Limb (tissue), 2 donors: ENCODE measurements around the gene PREPL.
"Not testable (repeated sequence)": the region's sequence is repeated elsewhere in the genome, so short reads cannot be mapped to it uniquely, and the experiment has no call there.

Source experiments
- DNase-seq, 2 donors: peaks; one replicate each; pipeline ENCODE4 v3.0.0-alpha.2; 2016; ENCODE audit errors: extremely low spot score in 2 of 2

The PREPL gene

GRCh38 chr2:44361330-44362206 lies at the start of gene PREPL, which contains the start of gene CAMKMT:
TSS of gene PREPL (minus strand) at chr2:44361494. CDS start at chr2:44346342, 15,152 bp downstream.
TSS of gene CAMKMT (plus strand) at chr2:44361947.
- DNase-seq, result peak; percentile 99

DNA sequence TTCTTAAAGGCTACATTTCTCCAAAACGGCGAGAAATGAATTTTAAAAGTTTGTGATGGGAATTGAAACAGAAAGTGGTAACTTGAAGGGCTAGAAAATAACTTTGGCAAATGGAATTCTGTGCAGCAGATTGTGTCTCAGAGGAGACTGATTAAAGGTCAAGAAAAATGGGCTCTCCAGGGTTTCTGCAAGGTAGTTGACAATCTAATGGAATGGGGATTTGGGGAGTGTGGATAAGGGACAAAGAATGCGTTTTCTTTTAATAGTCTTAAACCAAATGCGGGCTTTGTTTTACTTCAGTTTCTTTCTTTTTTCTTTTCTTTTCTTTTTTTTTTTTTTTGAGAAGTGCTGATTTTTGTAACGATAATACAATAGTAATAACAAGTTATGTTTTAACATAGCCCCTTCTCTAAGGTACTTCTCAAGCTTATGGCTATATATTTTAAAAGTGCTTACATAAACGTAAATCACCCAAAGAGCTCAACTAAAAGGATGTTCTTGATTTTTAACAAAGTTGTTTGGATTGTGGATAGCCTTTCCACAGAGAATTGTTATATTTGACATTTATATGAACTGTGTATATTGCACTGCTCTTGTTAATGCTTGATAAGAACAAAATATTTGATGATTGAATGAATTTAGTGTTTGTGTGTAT lies 37.1 kb upstream of the PREPL start:
- DNase-seq, result no peak

GRCh38 chr2:44397447-44398175 lies 36.3 kb upstream of the PREPL start:
- peak in 1 of 2 donors; percentile 18 for DNase-seq

DNA sequence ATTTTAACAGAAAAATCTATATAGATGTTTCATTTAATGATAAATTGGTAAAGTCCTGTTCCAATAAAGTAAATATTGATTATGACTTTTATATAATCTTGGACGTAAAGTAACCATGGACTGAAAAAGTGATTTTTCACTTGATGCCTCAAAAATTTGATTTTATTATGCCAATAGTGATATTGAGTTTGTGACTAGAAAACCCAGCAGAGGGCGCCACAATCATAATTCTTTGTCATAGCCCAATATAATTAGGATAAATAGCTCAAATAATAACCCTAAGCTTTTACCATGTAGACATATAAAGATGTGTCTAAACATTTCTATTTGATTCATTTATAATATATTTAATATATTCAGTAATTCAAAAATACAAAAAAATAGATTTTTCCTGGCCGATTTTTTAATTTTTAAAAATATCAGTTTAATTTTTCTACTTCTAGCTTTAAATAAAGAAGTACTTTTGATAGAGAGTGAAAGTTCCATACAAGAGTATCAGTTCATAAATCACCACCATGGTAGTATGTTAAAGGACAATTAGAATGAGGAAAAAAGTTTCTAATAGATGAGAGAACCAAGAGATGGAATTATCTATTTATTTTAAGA lies 31.1 kb upstream of the PREPL start:
- peak; percentile 31 to 59 for DNase-seq

DNA sequence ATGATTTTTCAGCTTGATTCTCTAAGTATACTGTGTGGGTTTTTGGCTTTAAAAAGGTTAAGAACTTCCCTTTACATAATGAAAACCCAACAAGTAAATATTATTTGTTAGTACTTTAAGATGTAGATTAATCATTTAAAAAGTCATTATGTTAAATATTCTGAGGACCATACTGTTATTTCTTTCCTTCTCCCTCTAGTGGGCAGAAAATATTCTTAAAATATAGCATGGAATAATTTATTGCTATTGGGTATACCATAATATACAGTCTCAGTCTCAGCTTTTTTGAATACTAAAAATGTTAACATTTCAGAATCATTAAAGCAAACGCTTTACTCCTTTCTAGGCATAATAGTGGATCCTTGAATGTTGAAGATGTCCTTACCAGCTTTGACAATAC lies 28.6 kb upstream of the PREPL start:
- DNase-seq, result no peak

- no peak for DNase-seq
Observed at GRCh38 chr2:44388877-44389276, 27.6 kb upstream of the PREPL start.

- not testable (repeated sequence) for DNase-seq
Observed at GRCh38 chr2:44385226-44385625, 23.9 kb upstream of the PREPL start.

DNA sequence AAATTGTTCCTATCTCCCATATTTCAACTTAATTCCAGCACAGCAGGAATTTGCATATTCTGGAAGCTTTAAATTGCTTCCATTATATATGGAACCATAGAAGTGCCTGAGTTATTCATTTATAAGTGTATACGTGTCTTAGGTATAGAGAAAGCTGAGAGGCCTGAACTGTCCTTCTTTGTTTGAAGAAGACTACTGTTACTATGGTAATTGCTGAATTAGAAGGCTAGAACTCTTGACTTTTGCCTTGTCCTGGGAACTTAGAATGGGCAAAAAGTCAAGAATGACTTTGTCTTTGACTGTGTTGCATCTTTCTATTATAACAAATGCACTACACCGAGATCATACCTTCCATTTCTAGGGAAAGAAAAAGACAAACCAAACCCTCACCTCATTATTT lies 16.2 kb upstream of the PREPL start:
- DNase-seq, result no peak

- no peak for DNase-seq
Observed at GRCh38 chr2:44372246-44372645, 11.0 kb upstream of the PREPL start.

DNA sequence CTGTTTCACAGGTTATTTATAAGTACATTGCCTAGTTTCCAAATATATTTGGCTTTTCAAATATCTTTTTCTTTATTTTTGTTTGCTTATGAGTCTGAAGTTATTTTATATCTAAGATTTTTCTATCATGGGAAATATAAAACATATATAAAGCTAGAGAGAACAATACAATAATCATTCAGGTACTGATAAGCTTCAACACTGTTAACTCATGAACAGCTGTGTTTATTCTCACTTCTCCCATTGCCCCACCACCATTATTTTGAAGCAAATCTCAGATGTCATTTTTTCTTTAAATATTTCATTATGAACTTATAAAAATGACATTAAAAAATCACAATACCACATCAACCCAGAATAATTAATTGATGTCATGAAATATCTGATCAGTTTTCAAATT lies 10.2 kb upstream of the PREPL start:
- no peak for DNase-seq

GRCh38 chr2:44369392-44369791 lies 8.1 kb upstream of the PREPL start:
- DNase-seq, result no peak

DNA sequence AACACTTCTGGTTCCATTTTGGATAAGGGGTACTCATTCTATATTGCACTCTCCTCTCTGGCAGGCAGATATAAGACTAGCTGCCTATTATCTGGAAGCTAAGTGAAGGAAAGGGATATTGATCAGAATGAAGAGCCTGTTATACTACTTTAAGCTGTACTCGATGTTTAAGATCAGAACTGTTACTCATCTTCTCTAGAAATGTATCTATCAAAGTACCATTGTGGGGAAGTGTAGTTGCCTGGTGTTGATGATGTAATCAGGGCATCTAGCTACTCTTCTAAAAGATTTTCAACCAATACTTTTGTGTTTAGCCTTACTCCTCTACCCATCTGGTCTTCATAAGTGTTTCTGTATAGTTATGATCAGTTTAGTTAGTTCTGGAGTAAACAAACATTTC lies 6.3 kb upstream of the PREPL start:
- DNase-seq, result no peak

DNA sequence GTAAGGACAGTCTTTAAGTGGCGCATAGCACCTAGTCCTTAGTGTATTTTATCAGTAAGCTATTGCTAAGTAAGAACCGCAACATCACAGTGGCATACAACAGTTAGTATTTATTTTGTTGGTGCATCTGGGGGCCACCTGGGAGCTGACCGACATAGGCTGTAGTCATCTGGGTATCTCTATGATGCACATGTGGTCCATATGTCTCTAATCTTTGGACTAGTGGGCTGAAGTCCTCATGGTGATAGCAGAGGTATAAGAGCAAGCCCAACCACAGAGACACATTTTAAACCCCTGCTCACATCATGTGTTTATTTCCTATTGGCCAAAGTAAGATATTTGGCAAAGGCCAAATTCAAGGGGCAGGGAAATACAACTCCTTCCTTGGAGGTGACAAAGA lies 3.3 kb upstream of the PREPL start:
- no peak for DNase-seq

GRCh38 chr2:44362207-44363015 lies 1.1 kb upstream of the PREPL start:
- DNase-seq, result peak; percentile 24 to 60

GRCh38 chr2:44360749-44361329 lies 455 bp downstream of the PREPL start:
- no peak for DNase-seq

- peak in 1 of 2 donors; percentile 30 for DNase-seq
Observed at GRCh38 chr2:44358503-44358902, 2.8 kb downstream of the PREPL start.

- no peak for DNase-seq
Observed at GRCh38 chr2:44354761-44355160, 6.5 kb downstream of the PREPL start.

GRCh38 chr2:44352510-44352909 lies 8.8 kb downstream of the PREPL start:
- no peak for DNase-seq

DNA sequence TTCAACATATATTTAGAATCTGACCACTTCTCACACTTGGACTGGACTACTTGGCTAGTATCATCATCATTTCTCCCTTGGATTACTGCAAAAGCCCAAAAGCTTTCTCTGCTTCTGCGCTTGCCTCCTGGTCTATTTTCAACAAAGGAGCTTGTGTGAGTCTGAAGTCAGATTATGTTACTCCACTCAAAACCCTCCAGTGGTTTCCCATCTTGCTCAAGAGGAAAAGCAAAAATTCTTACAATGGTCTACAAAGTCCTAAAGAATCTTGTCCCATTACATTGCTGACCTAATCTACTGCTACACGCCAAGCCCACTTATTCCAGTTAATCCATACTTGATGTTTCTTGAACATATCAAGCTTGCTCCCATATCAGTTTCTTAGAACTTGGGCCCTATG lies 9.6 kb downstream of the PREPL start:
- DNase-seq, result no peak

- DNase-seq, result no peak
Observed at GRCh38 chr2:44351088-44351487, 10.2 kb downstream of the PREPL start.
